SW 1271 (cell line): ENCODE measurements around the gene ESRRG.

ENCODE experiments used
- DNase-seq, 2 experiments: peaks; one replicate each; lab custom pipeline; 2025; lab: John Stamatoyannopoulos, UW

ESRRG gene

GRCh38 chr1:216723274-216723780 lies at the start of gene ESRRG:
Gene ESRRG, minus strand, starts transcription at chr1:216723429. Its CDS starts 130 bp downstream, at chr1:216723299.
- no peak for DNase-seq

GRCh38 chr1:216771922-216772321 lies 48.7 kb upstream of the ESRRG start:
- DNase-seq, result no peak

GRCh38 chr1:216766633-216767327 lies 43.6 kb upstream of the ESRRG start:
- DNase-seq, result no peak

- DNase-seq, result no peak
These were observed 42.4 kb upstream of the ESRRG start for GRCh38 chr1:216765346-216766300.

DNA sequence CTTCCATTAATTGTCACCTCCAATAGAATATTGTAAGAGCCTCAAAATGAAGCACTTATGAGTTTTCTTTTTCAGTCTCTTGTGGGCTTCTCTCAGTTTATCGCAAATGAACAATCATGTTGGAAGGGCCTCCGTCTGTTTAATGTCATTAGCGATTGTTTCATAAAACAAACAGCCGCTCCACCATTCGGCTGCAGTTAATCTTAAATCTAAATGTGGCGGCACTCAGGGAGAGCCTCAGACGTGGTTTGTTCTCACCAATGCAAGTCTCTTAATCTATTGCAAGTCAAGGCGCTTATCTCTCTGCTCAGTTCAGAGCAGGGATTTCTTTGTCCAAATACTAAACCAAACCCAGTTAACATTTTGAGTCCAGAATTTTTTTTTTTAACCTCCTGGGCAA lies 34.9 kb upstream of the ESRRG start:
- no peak for DNase-seq

- no peak for DNase-seq
These were observed 33.9 kb upstream of the ESRRG start for GRCh38 chr1:216757110-216757509.

GRCh38 chr1:216750961-216751360 lies 27.7 kb upstream of the ESRRG start:
- no peak for DNase-seq

DNA sequence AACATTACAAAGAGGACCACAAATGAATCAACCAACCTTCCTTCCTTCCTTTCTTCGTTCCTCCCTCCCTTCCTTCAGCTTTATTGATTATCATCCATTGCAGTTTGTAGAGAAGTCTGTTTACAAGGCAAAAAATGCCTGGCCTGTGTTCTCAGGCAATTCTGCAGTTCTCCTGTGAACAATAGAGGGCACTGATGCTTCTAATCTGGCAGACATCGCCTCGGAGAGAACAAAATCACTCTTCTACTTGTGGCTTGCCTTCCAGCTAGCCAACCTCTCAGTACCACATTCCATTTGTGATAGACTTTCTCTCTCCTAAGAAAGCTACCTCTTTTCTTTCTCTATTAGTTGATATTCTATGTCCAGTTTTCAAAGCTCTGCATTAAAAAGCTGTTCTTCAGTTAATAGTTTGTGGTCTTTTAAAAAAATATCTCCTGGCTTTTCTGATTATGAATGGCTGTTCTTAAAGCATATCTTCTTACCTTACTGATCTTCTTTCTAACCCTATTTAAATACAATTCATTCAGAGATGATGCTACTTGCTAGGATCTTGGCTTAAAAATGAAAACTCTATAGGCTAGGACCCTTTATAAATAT lies 26.9 kb upstream of the ESRRG start:
- peak in 1 of 2 experiments; percentile 18 for DNase-seq

DNA sequence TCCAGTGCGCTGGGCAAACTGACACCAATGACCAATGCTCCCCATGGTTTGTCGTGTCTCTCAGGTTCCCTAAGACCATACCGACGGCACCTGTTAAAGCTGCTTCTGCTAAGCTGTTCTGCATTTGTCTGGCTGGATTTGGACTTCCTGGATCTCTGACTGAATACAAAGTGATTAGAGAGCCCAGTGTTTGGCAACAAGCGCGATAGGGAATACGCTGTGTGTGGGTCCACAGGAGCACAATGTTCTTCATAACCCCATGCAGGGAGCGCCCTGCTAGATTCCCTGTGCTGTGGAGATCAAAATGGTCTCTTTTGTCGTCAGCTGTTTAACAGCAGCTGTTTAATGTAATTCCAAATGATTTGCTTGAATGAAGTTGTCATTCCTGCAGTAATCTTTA lies 26.0 kb upstream of the ESRRG start:
- DNase-seq, result no peak

DNA sequence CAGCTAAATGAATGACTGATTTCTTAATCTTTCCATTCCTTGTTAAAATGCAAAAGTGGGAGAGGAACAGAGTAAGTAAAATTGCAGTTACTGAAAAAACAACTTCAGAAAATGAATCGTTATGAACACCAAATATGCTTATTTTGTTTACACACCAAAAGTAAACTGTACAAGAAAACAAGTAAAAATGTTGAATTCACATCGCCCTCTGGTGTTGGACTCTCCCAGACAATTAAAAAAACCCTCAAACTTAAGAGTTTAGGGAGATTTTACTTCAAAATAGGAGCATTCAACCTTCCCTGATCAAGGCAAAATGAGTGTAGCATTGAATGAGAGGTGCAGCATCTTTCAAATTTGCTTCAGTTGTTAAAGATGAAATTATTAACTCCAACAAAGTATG lies 19.4 kb upstream of the ESRRG start:
- no peak for DNase-seq

GRCh38 chr1:216740331-216740730 lies 17.1 kb upstream of the ESRRG start:
- DNase-seq, result no peak

- DNase-seq, result no peak
These were observed 16.6 kb upstream of the ESRRG start for GRCh38 chr1:216739793-216740192.

DNA sequence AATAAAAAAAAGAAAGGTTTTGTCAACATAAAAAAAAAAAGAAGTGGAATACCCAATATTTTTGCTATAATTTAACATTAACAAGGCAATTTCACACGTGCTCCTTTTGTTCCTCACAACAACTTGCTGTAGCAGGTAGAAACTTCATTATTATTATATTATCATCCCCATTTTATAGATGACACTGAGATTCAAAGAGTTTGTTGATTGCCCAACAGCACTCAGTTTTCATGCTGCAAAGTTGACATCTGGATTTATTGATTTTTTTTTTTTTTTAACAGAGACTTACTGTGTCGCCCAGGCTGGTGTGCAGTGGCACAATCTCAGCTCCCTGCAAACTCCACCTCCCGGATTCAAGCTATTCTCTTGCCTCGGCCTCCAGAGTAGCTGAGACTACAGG lies 8.9 kb upstream of the ESRRG start:
- no peak for DNase-seq

- DNase-seq, result no peak
These were observed 8.3 kb upstream of the ESRRG start for GRCh38 chr1:216731562-216731961.

- DNase-seq, result no peak
These were observed 3.2 kb upstream of the ESRRG start for GRCh38 chr1:216726435-216726834.

GRCh38 chr1:216722821-216723220 lies 408 bp downstream of the ESRRG start:
- no peak for DNase-seq

DNA sequence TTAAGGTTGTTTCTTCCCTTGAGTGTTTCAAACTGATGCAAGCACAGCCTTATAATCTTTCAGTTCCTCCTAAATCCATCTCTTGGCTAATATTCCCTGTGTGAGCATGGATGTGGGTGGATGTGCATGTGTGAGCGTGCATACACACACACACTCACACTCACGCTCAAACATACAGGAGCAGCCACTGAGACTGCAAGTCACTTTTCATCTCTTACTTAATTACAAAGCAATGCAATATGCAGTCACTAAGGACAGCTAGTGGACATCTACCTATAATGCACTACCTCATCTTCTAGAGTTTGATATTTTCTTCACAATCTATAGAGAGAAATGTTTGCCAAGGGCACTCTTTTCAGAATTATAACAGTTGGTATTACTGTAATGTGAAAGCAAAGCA lies 1.4 kb downstream of the ESRRG start:
- DNase-seq, result no peak

DNA sequence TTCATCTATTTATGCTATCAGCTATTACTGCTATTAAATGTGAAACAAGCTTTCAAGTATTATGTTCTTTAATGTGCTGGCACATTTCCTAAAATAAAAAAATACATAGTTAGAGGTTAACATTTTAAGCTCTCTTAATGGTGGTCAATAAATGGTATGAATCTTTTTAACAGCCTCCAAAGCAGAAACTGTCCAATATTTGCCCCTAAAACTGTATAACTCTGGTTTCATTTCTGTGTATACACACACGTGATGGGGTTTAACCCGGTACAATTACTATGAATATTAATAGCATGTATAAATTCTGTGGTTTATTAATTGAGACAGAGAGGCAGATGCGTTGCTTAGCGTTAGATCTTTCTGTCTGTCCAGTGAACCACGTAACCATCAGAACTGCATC lies 2.2 kb downstream of the ESRRG start:
- no peak for DNase-seq

DNA sequence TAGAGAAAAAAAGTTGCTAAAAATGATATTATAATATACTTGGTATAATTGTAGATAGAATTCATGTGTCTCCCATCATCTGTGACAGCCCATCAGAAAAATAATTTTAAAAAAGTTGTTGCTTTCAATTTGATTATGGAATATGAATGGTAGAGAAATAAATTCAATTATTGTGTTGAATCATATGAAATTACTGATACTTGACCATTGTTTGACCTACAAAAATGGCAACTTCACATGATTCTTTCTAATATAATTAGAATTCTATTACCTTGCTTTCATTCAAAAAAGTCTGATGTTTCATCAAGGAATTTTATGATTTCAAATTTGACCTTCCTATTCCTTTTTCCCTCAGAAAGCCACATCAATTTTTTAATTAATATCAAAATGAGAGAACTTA lies 11.5 kb downstream of the ESRRG start:
- DNase-seq, result no peak

DNA sequence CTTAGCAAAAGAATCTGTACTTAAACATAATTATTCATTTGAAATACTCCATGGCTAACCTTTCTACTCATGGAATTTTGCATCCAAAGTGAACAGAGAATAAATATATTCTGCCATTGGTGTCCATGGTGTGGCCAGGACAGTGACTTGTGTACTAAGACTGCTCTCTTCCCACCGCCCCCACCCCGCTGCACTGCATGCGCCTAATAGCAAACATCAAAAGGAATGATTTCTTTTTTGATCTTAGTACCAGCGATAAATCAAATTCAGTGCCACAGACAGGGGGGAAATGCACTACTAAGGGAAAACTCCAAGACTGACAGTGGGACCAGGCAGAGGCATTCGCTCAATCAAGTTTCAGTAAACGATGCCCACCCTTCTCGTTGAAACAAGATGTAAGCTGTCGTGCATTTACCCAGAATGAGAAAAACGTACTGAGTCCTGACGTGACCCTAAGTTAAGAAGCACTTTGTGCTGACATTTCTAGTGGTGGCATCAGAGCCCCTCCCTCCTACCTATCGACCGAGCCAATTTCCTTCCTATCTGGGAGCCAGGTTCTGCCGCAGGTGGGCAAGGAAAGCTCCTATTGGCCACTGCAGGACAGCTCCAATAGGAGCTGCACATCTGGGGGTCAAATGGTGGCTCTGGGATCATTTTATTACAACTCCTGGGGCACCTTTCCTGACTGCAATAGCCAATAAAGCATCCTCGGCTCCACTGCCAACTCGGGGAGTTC lies 12.5 kb downstream of the ESRRG start:
- no peak for DNase-seq

GRCh38 chr1:216710055-216710454 lies 13.2 kb downstream of the ESRRG start:
- no peak for DNase-seq

- no peak for DNase-seq
These were observed 17.6 kb downstream of the ESRRG start for GRCh38 chr1:216705676-216706075.
